Choroid plexus epithelial cell (primary cell): ENCODE measurements around the gene SKAP1.
"Not testable (repeated sequence)": the region's sequence is repeated elsewhere in the genome, so short reads cannot be mapped to it uniquely, and the experiment has no call there.

ENCODE experiments used
- DNase-seq: peaks from one replicate; pipeline ENCODE4 v3.0.0-alpha.2; 2010; ENCODE audit warnings: low read depth
- H3K4me3 ChIP-seq: 2 replicates; pipeline ENCODE4 v1.5.1; 2011; ENCODE audit warnings: low read depth, mild to moderate bottlenecking, control low read depth, low read length, moderate library complexity
- TF ChIP-seq, protein P1 (sequence below): conservative IDR thresholded peaks from 2 replicates; pipeline ENCODE4 v1.5.1; 2011; ENCODE audit warnings: low read depth, mild to moderate bottlenecking, control low read depth, inconsistent platforms, low read length, moderate library complexity

Gene SKAP1

DNA sequence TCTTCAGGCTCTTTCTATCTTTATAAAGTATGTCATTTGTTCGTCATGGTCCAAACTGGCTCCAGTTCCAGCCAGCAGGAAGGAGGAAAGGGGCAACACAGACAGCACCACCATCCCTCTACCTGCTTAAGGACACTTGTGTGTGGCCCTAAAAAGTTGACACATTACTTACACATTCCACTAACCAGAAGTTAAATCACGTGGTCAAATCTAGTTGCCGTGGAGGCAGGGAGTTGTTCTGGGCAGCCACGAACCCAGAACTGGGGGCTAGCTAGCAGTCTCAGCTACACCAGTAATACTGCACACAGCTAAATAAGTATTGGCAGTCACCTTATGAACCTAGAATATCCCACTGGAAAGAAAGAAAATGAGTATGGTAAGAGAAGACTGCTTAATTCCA, 218.2 kb downstream of the SKAP1 start:
- no peak for DNase-seq
- H3K4me3 ChIP-seq, result no peak overlapping the region
- TF ChIP-seq, protein P1, sequence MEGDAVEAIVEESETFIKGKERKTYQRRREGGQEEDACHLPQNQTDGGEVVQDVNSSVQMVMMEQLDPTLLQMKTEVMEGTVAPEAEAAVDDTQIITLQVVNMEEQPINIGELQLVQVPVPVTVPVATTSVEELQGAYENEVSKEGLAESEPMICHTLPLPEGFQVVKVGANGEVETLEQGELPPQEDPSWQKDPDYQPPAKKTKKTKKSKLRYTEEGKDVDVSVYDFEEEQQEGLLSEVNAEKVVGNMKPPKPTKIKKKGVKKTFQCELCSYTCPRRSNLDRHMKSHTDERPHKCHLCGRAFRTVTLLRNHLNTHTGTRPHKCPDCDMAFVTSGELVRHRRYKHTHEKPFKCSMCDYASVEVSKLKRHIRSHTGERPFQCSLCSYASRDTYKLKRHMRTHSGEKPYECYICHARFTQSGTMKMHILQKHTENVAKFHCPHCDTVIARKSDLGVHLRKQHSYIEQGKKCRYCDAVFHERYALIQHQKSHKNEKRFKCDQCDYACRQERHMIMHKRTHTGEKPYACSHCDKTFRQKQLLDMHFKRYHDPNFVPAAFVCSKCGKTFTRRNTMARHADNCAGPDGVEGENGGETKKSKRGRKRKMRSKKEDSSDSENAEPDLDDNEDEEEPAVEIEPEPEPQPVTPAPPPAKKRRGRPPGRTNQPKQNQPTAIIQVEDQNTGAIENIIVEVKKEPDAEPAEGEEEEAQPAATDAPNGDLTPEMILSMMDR, result no peak

DNA sequence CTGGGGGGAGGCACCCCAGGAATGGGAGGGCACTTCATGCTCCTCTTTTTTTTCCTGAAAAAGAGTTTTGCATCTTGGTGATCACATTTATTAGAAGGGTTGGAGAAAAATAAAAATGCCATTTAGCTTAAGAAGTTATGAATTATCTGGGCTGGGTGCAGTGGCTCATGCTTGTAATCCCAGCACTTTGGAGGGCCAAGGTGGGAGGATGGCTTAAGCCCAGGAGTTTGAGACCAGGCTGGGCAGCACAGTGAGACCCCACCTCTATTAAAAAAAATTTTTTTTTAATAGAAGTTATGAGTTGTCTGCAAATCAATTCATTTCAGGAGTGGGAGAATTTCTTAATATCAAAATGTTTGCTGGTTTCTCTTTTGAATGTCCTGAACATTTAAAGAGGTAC, 219.0 kb downstream of the SKAP1 start:
- no peak for DNase-seq
- TF ChIP-seq, protein P1, result no peak
- H3K4me3 ChIP-seq, result no peak overlapping the region

DNA sequence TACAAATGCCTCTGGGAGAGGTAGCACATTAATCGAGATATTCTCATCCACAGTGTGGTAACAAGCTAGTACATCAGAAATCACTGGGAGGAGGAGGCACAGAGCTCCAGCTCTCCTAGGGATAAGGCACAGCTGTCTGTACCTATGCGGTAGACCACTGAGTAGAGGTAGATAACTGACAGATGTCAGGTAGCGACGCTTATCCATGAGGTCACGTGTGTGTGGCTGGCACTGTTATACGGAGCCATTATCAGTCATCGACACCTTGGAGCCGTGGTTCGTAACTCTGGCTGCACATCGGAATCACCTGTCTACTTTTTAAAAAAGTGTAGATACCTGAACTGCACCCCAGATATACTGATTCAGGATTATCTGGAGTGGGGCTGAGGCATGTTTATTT, 220.0 kb downstream of the SKAP1 start:
- DNase-seq, result no peak
- H3K4me3 ChIP-seq, result no peak overlapping the region
- TF ChIP-seq, protein P1, result no peak

DNA sequence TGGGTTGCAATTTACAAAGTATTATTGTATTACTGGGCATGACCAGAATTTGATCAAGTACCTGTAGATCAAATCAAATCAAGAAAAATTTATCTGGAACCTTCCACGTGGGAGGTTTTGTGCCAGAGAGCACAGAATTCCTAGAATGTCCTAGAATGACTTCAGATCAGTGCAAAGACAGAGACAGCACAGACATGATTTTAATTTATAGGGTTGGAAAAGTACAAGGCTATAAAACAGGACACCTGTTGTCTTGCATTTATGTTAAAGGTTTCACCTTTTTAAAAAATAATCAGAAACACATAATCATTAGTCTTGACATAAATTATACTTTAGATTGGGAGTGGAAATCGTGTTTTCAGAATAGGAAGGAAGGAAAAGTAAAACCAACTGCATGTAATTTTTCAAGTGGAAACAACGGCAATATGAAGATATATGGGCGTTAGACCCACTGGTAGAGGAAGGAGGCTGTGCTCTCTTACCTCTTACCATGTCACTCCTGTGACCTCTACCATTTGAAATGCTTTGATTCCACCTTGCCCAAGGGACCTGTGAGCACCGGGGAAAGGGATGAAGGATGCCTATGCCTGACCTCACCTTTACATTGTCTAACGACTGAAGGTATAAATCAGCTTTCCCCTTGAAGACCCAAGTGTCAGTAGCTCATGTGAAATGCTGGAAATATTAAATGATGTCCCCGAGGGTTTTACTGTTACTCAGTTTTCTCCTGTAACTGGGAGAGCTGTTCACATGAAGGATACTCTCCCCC, 222.1 kb downstream of the SKAP1 start:
- DNase-seq, result no peak
- no peak overlapping the region for H3K4me3 ChIP-seq
- TF ChIP-seq, protein P1, result no peak

DNA sequence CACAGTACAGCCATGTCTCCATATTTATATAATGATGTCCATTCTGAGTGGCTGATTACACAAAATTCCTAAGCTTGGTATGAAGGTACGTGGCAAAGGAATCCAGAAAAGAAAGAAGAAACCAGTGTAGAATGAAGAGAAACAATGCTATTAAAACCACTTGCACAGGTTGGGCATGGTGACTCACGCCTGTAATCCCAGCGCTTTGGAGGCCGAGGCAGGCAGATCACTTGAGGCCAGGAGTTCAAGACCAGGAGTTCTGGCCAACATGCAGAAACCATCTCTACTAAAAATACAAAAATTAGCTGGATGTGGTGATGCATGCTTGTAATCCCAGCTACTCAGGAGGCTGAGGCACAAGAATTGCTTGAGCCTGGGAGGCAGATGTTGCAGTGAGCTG, 223.0 kb downstream of the SKAP1 start:
- H3K4me3 ChIP-seq, DNase-seq: not testable (repeated sequence)

DNA sequence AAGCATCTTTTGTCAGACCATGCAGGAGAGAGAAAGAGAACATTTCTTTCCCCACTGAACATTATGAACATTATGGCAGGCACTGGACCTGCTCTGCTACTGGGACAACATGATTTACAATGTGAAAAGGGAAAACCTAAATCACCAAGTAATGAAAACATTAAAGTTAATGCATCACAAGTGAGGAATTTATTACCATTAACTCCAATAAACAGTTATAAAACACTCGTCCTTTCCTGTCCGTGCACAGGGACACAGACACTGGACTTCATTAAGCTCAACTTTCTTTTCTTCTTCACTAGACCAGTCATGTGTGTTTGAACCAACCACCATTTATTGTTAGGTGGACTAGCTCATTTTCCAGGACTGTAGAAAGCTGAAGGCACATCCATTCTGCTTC, 227.1 kb downstream of the SKAP1 start:
- TF ChIP-seq, protein P1, result no peak
- H3K4me3 ChIP-seq, result no peak overlapping the region
- no peak for DNase-seq

DNA sequence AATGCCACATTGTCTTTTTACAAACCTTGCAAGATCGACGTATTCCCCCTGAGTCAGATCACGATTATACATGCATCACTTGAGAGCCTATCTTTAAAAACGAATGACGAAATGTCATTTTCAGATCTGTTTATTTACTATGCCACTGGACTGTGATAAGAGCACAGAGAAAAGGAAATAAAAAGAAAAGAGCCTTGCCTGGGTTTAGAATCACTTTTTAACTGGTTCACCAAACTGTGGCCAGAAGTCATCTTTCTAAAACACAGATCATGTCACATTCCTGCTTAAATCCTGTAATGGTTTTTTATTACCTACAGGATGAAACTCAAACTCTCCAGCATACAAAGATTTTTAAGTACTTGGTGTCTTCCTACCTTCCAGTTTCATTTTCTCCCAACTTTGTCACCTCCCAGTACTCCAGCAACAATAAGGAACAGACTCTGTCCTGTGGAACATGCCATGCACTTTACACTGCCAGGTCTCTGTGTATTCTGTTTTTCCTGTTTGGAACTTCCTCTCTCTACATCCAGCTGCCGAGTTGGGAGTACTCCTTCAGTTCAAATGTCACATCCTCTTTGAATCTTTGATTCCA, 231.0 kb downstream of the SKAP1 start:
- no peak overlapping the region for H3K4me3 ChIP-seq
- DNase-seq, result no peak
- TF ChIP-seq, protein P1, result no peak
